Stimulated activated CD8-positive, alpha-beta memory T cell treated with anti-CD3 and anti-CD28 coated beads, Interleukin-7, amount 100 ng/mL, for 48 hours (primary cell): Measurements from ENCODE around the gene TTI1.
"Not testable (repeated sequence)": the region's sequence is repeated elsewhere in the genome, so short reads cannot be mapped to it uniquely, and the experiment has no call there.

Source experiments
- DNase-seq, 2 donors: peaks; one replicate each; pipeline ENCODE4 v3.0.0-alpha.2; 2020; ENCODE audit warnings: low read depth in 1 of 2; ENCODE audit errors: extremely low read depth in 1 of 2

TTI1 gene

GRCh38 chr20:37970856-37971245 lies 62.4 kb downstream of the TTI1 start:
- DNase-seq = no peak

- DNase-seq = no peak
Observed at GRCh38 chr20:37969949-37970855, 63.1 kb downstream of the TTI1 start.

- no peak for DNase-seq
Observed at GRCh38 chr20:37968841-37969401, 64.3 kb downstream of the TTI1 start.

- DNase-seq = not testable (repeated sequence)
Observed at GRCh38 chr20:37963483-37963882, 69.8 kb downstream of the TTI1 start.

- no peak for DNase-seq
Observed at GRCh38 chr20:37961066-37961465, 72.2 kb downstream of the TTI1 start.

GRCh38 chr20:37958856-37959520 lies 74.3 kb downstream of the TTI1 start:
- DNase-seq = no peak

GRCh38 chr20:37956107-37956585 lies 77.1 kb downstream of the TTI1 start:
- no peak for DNase-seq

- no peak for DNase-seq
Observed at GRCh38 chr20:37955511-37955910, 77.7 kb downstream of the TTI1 start.

GRCh38 chr20:37954626-37955025 lies 78.6 kb downstream of the TTI1 start:
- DNase-seq = no peak

- DNase-seq = no peak
Observed at GRCh38 chr20:37954190-37954589, 79.1 kb downstream of the TTI1 start.

GRCh38 chr20:37948956-37949355 lies 84.3 kb downstream of the TTI1 start:
- no peak for DNase-seq

GRCh38 chr20:37947943-37948342 lies 85.3 kb downstream of the TTI1 start:
- no peak for DNase-seq

GRCh38 chr20:37946946-37947345 lies 86.3 kb downstream of the TTI1 start:
- DNase-seq = no peak

GRCh38 chr20:37945091-37945547 lies 88.1 kb downstream of the TTI1 start:
- no peak for DNase-seq

GRCh38 chr20:37944456-37944981 lies 88.7 kb downstream of the TTI1 start:
- DNase-seq = no peak

GRCh38 chr20:37943501-37944455 lies 89.5 kb downstream of the TTI1 start:
- no peak for DNase-seq

- DNase-seq = no peak
Observed at GRCh38 chr20:37943033-37943432, 90.2 kb downstream of the TTI1 start.

GRCh38 chr20:37941992-37942391 lies 91.3 kb downstream of the TTI1 start:
- no peak for DNase-seq

- DNase-seq = no peak
Observed at GRCh38 chr20:37941332-37941731, 91.9 kb downstream of the TTI1 start.

- no peak for DNase-seq
Observed at GRCh38 chr20:37940858-37941257, 92.4 kb downstream of the TTI1 start.
